Activated B cell treated with CpG ODN at 0.5 μM for 24 hours (primary cell): ENCODE results near the gene GLCCI1. TPM values are rescaled to one million over a fixed set of nuclear protein-coding genes. Genes with fewer than 3 reads are reported as not detected.
"Not testable (repeated sequence)": the region's sequence is repeated elsewhere in the genome, so short reads cannot be mapped to it uniquely, and the experiment has no call there.

Source experiments
- ATAC-seq: fragments of 200-7000 bp; cut with Tn5 transposase; one replicate; pipeline ENCODE4 v1.10.0; 2021; ENCODE audit warnings: low read depth, mild to moderate bottlenecking, moderate library complexity
- CTCF ChIA-PET: fragments of 350-600 bp; sonication (Branson Sonifier 250); formaldehyde crosslinking; loops from one replicate; lab custom pipeline; 2021; ENCODE audit warnings: antibody characterized with exemption; lab: Charles Lee
- POLR2A ChIA-PET: fragments of 350-600 bp; sonication (Branson Sonifier 250); formaldehyde crosslinking; loops from one replicate; lab custom pipeline; 2021; ENCODE audit warnings: antibody characterized with exemption; lab: Charles Lee
- DNase-seq: peaks from one replicate; pipeline ENCODE4 v3.0.0; 2022
- H3K27ac Mint-ChIP-seq: one replicate; pipeline ENCODE4 v1.8.0; 2020; ENCODE audit warnings: mixed read lengths
- H3K27me3 Mint-ChIP-seq: one replicate; pipeline ENCODE4 v1.8.0; 2021; ENCODE audit warnings: mixed read lengths
- H3K36me3 Mint-ChIP-seq: one replicate; pipeline ENCODE4 v1.8.0; 2021; ENCODE audit warnings: low read depth, mixed read lengths
- H3K4me1 Mint-ChIP-seq: one replicate; pipeline ENCODE4 v1.8.0; 2021; ENCODE audit warnings: mixed read lengths
- H3K4me3 Mint-ChIP-seq: one replicate; pipeline ENCODE4 v1.8.0; 2020; ENCODE audit warnings: mild to moderate bottlenecking, mixed read lengths
- H3K9me3 Mint-ChIP-seq: one replicate; pipeline ENCODE4 v1.8.0; 2020; ENCODE audit warnings: mixed read lengths
- intact Hi-C: fragments of 100-400 bp; cut with micrococcal nuclease; formaldehyde crosslinking; loops from one replicate; pipeline ENCODE4 v1.15.1; 2024
- total RNA-seq: library from RNA; stranded (reverse); gene quantifications from 2 replicates; pipeline ENCODE4 v1.2.3, GENCODE V29; 2022
- TF ChIP-seq, protein P1 (sequence below): fragments of 200-600 bp; IDR thresholded peaks from one replicate; pipeline ENCODE4 v1.8.0; 2022; ENCODE audit warnings: antibody characterized with exemption, mild to moderate bottlenecking

Gene GLCCI1
- total RNA-seq, 1 donor from 2014 or later: 37.4 TPM

DNA sequence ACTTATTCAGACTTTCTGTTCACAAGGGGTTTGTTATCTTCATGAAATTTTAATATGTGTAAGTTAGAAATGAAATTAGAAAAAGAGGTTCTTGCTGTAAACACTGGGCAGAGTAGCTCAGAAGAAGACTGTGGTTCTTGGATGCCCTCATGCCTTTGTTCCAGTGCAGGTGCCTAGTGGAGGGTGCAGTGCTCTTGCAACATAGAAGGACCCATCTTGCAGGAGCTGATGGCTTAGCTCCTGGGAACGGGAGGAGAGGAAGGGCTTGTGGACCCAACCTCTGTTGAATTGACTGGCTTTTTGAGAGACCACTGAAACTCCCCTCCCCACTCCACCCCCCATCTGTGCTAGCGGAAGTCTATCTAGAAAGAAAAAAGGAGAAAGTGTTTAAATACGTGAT is 116.8 kb downstream of the GLCCI1 start:
- POLR2A ChIA-PET: no interaction called here
- no peaks in the 10 kb centered on the region for H3K4me1 Mint-ChIP-seq
- no peaks in the 10 kb centered on the region for H3K9me3 Mint-ChIP-seq
- H3K27me3 Mint-ChIP-seq: no peaks in the 10 kb centered on the region
- no peak overlapping the region for H3K4me3 Mint-ChIP-seq
- H3K27ac Mint-ChIP-seq: no peak overlapping the region
- DNase-seq (no peak), ATAC-seq (no peak)
- intact Hi-C loops: no loop called here
- TF ChIP-seq, protein P1, sequence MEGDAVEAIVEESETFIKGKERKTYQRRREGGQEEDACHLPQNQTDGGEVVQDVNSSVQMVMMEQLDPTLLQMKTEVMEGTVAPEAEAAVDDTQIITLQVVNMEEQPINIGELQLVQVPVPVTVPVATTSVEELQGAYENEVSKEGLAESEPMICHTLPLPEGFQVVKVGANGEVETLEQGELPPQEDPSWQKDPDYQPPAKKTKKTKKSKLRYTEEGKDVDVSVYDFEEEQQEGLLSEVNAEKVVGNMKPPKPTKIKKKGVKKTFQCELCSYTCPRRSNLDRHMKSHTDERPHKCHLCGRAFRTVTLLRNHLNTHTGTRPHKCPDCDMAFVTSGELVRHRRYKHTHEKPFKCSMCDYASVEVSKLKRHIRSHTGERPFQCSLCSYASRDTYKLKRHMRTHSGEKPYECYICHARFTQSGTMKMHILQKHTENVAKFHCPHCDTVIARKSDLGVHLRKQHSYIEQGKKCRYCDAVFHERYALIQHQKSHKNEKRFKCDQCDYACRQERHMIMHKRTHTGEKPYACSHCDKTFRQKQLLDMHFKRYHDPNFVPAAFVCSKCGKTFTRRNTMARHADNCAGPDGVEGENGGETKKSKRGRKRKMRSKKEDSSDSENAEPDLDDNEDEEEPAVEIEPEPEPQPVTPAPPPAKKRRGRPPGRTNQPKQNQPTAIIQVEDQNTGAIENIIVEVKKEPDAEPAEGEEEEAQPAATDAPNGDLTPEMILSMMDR: no peak
- H3K36me3 Mint-ChIP-seq: peaks cover 56% of the 10 kb centered on the region
- CTCF ChIA-PET: interaction anchor here (1.0 kb wide), 2 partner anchors 17 to 105 kb away, joined by 3 to 5 read pairs; no protein-coding TSS in a partner anchor

DNA sequence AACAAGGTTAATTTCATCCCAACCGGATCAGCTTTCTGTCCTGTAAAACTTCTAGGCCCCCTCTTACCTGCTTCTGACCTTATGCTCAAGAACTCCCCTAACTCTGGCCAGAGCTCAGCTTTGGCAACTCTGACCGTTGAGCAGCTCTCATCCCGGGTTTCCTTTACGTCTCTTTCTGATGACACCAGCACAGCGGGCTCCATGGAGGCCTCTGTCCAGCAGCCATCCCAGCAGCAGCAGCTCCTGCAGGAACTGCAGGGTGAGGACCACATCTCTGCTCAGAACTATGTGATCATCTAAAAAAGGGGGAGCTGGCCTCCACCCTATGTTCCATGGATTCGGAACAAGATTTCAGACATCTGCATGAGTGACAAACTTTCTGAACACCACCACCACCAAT is 117.6 kb downstream of the GLCCI1 start:
- Mint-ChIP-seq H3K9me3 (no peaks in the 10 kb centered on the region), H3K27me3 (no peaks in the 10 kb centered on the region), H3K4me1 (no peaks in the 10 kb centered on the region), H3K27ac (no peak overlapping the region), H3K36me3 (peaks cover 56% of the 10 kb centered on the region), H3K4me3 (no peak overlapping the region)
- TF ChIP-seq, protein P1: no peak
- CTCF ChIA-PET: no interaction called here
- ATAC-seq (no peak), DNase-seq (no peak)
- POLR2A ChIA-PET: no interaction called here
- intact Hi-C loops: no loop called here

DNA sequence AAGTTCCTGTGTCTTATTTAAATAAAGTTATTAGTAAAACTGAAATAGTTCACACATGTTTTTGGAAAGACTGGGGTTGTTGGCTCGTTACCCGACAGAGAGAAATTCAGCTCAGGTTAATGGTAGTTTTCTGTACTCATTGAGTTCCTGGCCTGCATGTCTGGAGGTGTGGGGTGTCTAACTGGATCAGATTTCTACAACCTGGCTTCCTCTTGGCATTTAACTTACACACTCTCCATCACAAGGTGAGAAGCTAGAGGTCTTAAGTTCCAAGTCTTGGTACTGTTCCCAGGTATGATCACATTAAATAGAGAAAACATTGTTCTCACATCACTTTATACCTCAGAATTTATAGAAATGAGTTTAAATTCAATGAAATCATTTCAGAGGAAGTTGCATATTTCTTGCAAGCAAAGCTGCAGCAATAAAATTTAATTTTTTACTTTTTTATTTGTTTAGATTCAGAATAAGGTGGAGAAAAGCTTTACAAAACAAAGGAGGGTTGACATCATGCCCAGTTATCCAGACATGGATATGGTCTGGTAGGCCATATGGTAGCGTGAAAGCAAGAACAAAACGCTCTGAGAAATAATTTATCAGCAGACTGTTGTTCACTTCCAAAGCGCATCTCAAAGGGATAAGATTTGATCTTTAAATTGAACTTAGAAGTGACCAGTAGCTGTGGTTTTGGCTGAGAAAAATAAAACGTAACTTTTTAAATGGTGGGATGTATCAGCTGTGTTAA is 120.6 kb downstream of the GLCCI1 start:
- Mint-ChIP-seq H3K9me3 (no peaks in the 10 kb centered on the region), H3K4me3 (no peak overlapping the region), H3K27me3 (no peaks in the 10 kb centered on the region), H3K4me1 (no peaks in the 10 kb centered on the region), H3K27ac (no peak overlapping the region), H3K36me3 (peaks cover 45% of the 10 kb centered on the region)
- DNase-seq (no peak), ATAC-seq (no peak)
- intact Hi-C loops: no loop called here
- ChIA-PET CTCF (no interaction called here), POLR2A (interaction anchor here (0.8 kb wide), 1 partner anchor 26 kb away, joined by 3 read pairs; no protein-coding TSS in a partner anchor)
- TF ChIP-seq, protein P1: no peak

DNA sequence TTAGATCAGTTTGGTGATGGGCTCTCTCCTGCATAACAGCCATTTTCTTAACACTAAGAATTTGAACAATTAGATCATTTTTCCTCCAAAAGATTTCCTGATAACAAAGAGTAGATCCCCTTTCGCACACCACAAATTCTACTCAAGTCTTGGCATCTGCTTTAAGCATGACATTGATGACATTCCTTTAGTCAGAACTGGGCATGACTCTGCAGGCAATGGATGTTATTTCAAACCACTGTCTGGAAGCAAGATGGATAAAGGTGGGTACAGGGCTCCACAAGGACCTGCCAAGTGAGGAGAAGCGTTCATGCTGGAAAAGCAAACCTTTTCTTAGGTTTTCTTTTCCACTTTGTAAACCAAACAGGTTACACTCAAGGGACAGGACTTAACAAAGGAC is 123.5 kb downstream of the GLCCI1 start:
- intact Hi-C loops: no loop called here
- DNase-seq (no peak), ATAC-seq (no peak)
- CTCF ChIA-PET: interaction anchor here (1.3 kb wide), 1 partner anchor 204 kb away, joined by 3 read pairs; no protein-coding TSS in a partner anchor
- Mint-ChIP-seq H3K36me3 (peaks cover 19% of the 10 kb centered on the region), H3K27me3 (no peaks in the 10 kb centered on the region), H3K27ac (no peak overlapping the region), H3K9me3 (no peaks in the 10 kb centered on the region), H3K4me3 (no peak overlapping the region), H3K4me1 (no peaks in the 10 kb centered on the region)
- POLR2A ChIA-PET: no interaction called here
- TF ChIP-seq, protein P1: no peak

DNA sequence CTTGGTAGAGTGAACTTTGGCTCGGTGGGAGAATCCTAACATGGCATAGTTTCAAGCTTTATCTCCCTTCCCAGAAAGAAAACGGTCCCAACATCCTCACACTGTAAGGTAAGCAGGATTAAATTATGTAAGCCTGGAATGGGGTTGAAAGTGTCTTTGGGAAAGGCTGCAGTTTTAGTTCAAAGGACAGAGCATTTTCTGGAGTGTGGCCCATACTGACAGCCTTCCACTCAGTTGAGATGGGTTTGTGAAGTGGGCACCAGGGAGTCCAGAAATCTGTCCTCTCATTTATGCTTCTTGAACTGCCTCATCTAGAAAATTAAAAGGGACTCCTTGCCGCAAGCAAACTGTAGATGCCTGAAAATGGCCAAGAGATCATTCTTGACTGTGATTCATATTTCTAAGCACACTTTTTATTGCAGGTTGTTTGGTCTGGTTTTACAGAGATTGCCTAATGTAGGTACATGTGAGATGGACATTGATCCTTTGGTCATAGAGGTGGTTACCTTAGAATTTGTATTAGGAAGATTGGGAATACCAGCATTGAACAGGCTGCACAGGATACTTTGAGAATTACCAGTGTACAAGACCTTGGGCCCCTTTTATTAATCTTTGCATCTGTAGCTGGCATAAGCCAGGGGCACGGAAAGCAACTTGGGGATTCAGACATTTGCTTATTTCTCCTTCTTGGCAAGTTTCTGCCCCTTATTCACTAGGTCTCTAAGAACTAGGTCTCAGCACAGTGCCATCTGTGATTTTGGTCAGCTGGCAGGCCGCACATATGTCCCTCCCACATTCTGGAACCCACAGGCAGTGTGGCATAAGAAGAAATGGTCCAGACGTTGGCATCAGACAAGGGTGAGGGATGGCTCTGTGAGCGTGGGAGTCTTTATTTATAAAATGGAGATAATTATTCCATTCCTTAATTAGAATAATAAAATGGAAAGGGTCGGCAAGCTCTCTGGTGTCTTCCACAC is 125.9 kb downstream of the GLCCI1 start:
- Mint-ChIP-seq H3K27me3 (no peaks in the 10 kb centered on the region), H3K9me3 (peaks cover 2% of the 10 kb centered on the region), H3K4me1 (no peaks in the 10 kb centered on the region), H3K4me3 (no peak overlapping the region), H3K27ac (no peak overlapping the region), H3K36me3 (peaks cover 6% of the 10 kb centered on the region)
- no peak for ATAC-seq
- ChIA-PET POLR2A (no interaction called here), CTCF (no interaction called here)
- no peak for DNase-seq
- intact Hi-C loops: no loop called here
- TF ChIP-seq, protein P1: no peak

DNA sequence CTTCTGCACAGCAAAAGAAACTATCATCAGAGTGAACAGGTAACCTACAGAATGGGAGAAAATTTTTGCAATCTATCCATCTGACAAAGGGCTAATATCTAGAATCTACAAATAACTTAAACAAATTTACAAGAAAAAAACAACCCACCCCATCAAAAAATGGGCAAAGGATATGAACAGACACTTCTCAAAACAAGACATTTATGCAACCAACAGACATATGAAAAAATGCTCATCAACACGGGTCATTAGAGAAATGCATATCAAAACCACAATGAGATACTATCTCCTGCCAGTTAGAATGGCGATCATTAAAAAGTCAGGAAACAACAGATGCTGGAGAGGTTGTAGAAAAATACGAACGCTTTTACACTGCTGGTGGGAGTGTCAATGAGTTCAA is 132.7 kb downstream of the GLCCI1 start:
- CTCF ChIA-PET, intact Hi-C loops, H3K27me3 Mint-ChIP-seq, POLR2A ChIA-PET, H3K4me3 Mint-ChIP-seq, H3K4me1 Mint-ChIP-seq, H3K36me3 Mint-ChIP-seq, DNase-seq, ATAC-seq, H3K27ac Mint-ChIP-seq: not testable (repeated sequence)
- H3K9me3 Mint-ChIP-seq: peaks cover 16% of the 10 kb centered on the region
